Measurements from ENCODE around the gene ZNF384. TPM values are rescaled to one million over a fixed set of nuclear protein-coding genes. Genes with fewer than 3 reads are reported as not detected.

ZNF384 gene
- polyA plus RNA-seq, 1 donor (not counting 4 experiments of a cell fraction or from before 2014, with no cell fraction given) = 29.0 TPM

DNA sequence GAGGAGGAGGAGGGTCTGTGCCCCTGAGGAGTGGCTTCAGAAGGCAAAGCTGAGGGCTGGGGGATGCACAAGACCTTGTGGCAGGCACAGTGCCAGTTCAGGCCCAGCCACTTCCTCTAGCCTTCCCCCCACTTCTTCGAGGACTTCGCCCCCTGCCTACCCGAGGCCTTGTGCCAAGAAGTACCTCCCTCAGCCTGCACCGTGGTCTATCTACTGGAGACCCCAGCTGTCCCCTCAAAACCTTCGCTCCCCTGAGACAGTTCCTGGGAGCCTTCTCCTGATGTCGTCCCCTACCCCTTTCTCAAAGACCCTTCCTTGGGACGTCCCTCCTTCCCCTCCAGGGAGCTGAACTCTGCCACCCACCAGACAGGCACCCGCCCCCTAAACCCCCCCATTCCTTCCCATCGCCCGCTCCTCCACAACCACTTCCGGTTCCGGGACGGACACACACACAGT lies 604 bp downstream of the ZNF384 start:
- peak overlapping the region; percentile 84 to 98 (median 97) for H3K4me3 ChIP-seq (ENCODE audit: control insufficient read depth in 2 of 3, extremely low read depth in 1 of 3, insufficient read depth in 2 of 3, low read depth in 1 of 3, low read length in 3 of 3)
- H3K27ac ChIP-seq (ENCODE audit: control insufficient read depth, insufficient read depth, low read length) = peak overlapping the region; percentile 81
- no peaks in the 10 kb centered on the region for H3K9me1 ChIP-seq (ENCODE audit: control insufficient read depth, extremely low read depth, insufficient read depth, low read length)
- peaks cover 2 to 6% of the 10 kb centered on the region in 2 experiments for H3K36me3 ChIP-seq (ENCODE audit: control insufficient read depth in 2 of 2, extremely low read depth in 1 of 2, insufficient read depth in 2 of 2, low read length in 2 of 2)
- dilution Hi-C loops (cut with MboI; ENCODE audit: extremely low pct_ligation_motif_present, low sequenced_read_pairs) = no loop called here
- H3K79me2 ChIP-seq (ENCODE audit: control insufficient read depth, insufficient read depth, low read length) = peaks cover 64% of the 10 kb centered on the region
- H4K20me1 ChIP-seq (ENCODE audit: control insufficient read depth, extremely low read depth, insufficient read depth, low read length) = no peaks in the 10 kb centered on the region
- DNase-seq (ENCODE audit: low read depth, low spot score) = no peak
- FAIRE-seq = no peak
- H3K4me2 ChIP-seq (ENCODE audit: control insufficient read depth, extremely low read depth, insufficient read depth, low read depth, low read length) = peak overlapping the region; percentile 98
- no peaks in the 10 kb centered on the region for H3K27me3 ChIP-seq (ENCODE audit: control insufficient read depth, extremely low read depth, insufficient read depth, low read length)
- H3K4me1 ChIP-seq (ENCODE audit: control insufficient read depth, extremely low read depth, insufficient read depth, low read length) = peaks cover 21% of the 10 kb centered on the region
- peak overlapping the region; percentile 76 for H2AFZ ChIP-seq (ENCODE audit: control insufficient read depth, low read length)
- H3K9me3 ChIP-seq (ENCODE audit: control insufficient read depth, low read depth, low read length) = no peaks in the 10 kb centered on the region
- TF ChIP-seq, protein P1, sequence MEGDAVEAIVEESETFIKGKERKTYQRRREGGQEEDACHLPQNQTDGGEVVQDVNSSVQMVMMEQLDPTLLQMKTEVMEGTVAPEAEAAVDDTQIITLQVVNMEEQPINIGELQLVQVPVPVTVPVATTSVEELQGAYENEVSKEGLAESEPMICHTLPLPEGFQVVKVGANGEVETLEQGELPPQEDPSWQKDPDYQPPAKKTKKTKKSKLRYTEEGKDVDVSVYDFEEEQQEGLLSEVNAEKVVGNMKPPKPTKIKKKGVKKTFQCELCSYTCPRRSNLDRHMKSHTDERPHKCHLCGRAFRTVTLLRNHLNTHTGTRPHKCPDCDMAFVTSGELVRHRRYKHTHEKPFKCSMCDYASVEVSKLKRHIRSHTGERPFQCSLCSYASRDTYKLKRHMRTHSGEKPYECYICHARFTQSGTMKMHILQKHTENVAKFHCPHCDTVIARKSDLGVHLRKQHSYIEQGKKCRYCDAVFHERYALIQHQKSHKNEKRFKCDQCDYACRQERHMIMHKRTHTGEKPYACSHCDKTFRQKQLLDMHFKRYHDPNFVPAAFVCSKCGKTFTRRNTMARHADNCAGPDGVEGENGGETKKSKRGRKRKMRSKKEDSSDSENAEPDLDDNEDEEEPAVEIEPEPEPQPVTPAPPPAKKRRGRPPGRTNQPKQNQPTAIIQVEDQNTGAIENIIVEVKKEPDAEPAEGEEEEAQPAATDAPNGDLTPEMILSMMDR (optimal IDR thresholded peaks at IDR 0.05 in 1 of 3, IDR thresholded peaks at IDR 0.05 in 1 of 3, conservative IDR thresholded peaks at IDR 0.05 in 1 of 3; ENCODE audit: extremely low read depth in 1 of 3, insufficient read depth in 2 of 3, low read length in 3 of 3) = no peak
- no peak for TF ChIP-seq EZH2 (IDR thresholded peaks at IDR 0.05; ENCODE audit: low read length)
- peak overlapping the region; percentile 92 for H3K9ac ChIP-seq (ENCODE audit: control insufficient read depth, extremely low read depth, insufficient read depth, low read length)

DNA sequence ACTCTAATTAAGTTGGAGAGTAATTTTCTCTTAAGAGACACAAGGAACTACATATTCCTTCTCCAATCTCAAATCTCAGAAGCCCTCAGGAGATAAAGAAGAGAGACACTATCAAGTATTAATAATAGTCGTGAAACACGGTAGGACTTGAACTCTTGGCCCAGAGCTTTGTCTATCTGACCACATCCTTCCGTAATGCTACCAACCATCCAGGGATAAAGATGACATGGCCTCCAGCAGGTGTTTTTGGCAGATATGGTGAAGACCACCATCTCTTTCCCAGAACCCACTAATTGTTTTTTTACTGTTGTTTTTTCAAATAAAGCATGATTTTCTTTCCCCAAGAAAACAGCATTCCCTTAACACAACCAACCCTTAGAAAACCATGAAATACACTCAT lies 3.4 kb downstream of the ZNF384 start:
- H3K27ac ChIP-seq (ENCODE audit: control insufficient read depth, insufficient read depth, low read length) = no peak overlapping the region
- FAIRE-seq (no peak), DNase-seq (ENCODE audit: low read depth, low spot score) (no peak)
- peaks cover 2 to 6% of the 10 kb centered on the region in 2 experiments for H3K36me3 ChIP-seq (ENCODE audit: control insufficient read depth in 2 of 2, extremely low read depth in 1 of 2, insufficient read depth in 2 of 2, low read length in 2 of 2)
- no peaks in the 10 kb centered on the region for H3K9me3 ChIP-seq (ENCODE audit: control insufficient read depth, low read depth, low read length)
- H3K4me3 ChIP-seq (ENCODE audit: control insufficient read depth in 2 of 3, extremely low read depth in 1 of 3, insufficient read depth in 2 of 3, low read depth in 1 of 3, low read length in 3 of 3) = no peak overlapping the region
- H3K4me1 ChIP-seq (ENCODE audit: control insufficient read depth, extremely low read depth, insufficient read depth, low read length) = peaks cover 17% of the 10 kb centered on the region
- H3K27me3 ChIP-seq (ENCODE audit: control insufficient read depth, extremely low read depth, insufficient read depth, low read length) = no peaks in the 10 kb centered on the region
- dilution Hi-C loops (cut with MboI; ENCODE audit: extremely low pct_ligation_motif_present, low sequenced_read_pairs) = no loop called here
- no peak overlapping the region for H3K4me2 ChIP-seq (ENCODE audit: control insufficient read depth, extremely low read depth, insufficient read depth, low read depth, low read length)
- peaks cover 89% of the 10 kb centered on the region for H3K79me2 ChIP-seq (ENCODE audit: control insufficient read depth, insufficient read depth, low read length)
- no peaks in the 10 kb centered on the region for H3K9me1 ChIP-seq (ENCODE audit: control insufficient read depth, extremely low read depth, insufficient read depth, low read length)
- no peak overlapping the region for H3K9ac ChIP-seq (ENCODE audit: control insufficient read depth, extremely low read depth, insufficient read depth, low read length)
- no peak overlapping the region for H2AFZ ChIP-seq (ENCODE audit: control insufficient read depth, low read length)
- no peaks in the 10 kb centered on the region for H4K20me1 ChIP-seq (ENCODE audit: control insufficient read depth, extremely low read depth, insufficient read depth, low read length)
- TF ChIP-seq EZH2 (IDR thresholded peaks at IDR 0.05; ENCODE audit: low read length) = no peak
- TF ChIP-seq, protein P1 (optimal IDR thresholded peaks at IDR 0.05 in 1 of 3, IDR thresholded peaks at IDR 0.05 in 1 of 3, conservative IDR thresholded peaks at IDR 0.05 in 1 of 3; ENCODE audit: extremely low read depth in 1 of 3, insufficient read depth in 2 of 3, low read length in 3 of 3) = no peak
